ENCODE data around the gene FADS1.

Gene FADS1

DNA sequence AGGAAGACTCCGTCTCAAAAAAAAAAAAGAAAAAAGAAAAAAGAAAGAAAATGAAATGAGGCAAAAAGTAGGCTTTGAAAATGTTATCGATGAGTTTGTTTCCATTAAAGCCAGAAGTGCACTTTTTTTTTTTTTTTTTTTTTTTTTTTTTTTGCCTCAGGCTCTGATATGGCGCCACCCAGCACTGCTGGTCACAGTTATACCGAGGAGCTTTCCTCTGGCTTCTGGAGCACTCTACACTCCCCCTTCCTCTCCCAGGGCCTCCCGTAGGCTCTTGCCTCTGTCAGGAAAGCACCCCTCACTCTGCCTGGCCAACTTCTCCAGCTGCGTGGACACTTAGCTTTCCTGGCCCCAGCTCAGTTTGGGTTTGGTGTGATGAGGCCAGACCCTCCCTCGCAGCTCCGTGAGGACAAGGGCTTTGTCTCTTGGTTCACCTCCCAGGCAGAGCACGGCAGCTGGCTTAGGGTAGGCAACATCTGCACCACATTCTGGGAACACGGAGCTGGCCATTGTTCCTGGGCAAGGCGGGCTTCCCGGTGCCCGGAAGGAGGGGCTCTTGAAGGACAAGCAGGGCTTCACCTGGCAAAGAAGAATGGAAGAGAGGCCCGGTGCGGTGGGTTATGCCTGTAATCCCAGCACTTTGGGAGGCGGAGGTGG, 28.2 kb upstream of the FADS1 start:
- no peak for DNase-seq

DNA sequence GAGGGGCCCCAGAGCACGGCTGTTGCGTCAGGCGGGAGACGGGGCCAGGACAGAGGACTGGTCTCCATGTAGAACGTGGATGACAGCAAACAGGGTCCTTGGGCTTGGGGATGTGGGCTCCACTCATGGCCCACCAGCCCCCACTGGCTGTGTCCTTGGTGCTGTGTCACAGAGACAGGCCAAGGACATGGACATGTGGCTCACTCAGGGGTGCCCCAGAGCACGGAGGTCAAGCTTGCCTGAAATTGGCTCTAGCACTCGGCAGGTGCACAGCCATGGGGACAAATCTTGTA, 25.7 kb upstream of the FADS1 start:
- no peak for DNase-seq

DNA sequence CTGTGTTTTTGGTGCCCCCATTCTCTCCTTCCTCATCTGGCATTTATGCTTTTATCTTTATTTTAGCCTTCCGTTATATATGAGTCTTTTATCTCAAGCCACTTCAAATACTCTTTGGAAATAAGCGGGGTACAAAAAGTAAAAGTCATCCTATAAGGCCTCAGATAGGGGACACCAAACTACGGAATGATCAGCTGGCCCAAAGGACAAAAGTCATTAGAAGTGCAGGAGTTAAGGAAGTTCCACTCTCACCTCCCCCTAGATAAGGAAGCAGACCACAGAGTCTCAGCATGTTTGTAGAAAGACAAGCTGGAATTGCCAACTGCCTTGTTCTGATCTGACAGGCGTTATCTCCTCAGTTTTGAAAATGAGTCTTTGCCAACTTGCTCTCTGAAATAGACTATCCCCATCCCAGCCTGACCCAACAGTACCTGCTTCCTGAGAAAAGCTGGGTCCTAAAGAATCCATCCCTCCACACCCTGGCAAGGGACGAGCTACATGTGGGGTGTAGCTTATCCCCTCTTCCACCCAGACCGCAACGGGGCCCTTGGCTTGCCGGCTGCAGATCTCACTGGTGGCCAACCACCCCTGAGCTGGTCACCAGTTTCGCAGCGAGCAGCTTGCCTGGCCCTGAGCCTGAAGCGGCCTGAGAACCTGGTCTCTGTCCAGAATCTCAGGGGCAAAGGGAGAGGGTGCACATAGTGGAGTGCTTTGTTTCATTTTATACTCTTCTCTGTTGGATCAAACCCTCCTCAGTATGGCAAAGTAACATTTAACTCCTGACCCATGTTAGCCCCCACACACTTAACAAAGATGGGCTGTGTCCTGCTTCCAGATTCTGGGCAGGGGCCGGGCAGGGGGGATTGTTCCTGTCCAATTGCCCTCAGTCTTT, 25.1 kb upstream of the FADS1 start:
- no peak for DNase-seq

DNA sequence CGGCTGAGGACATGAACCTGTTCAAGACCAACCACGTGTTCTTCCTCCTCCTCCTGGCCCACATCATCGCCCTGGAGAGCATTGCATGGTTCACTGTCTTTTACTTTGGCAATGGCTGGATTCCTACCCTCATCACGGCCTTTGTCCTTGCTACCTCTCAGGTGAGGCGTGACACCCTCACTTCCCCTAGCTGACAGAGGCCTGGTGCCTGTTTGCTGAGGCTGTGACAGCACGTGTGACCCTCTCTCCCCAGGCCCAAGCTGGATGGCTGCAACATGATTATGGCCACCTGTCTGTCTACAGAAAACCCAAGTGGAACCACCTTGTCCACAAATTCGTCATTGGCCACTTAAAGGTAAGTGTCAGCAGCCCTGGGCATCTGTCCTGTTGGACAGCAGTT, 23.6 kb upstream of the FADS1 start:
- no peak for DNase-seq

DNA sequence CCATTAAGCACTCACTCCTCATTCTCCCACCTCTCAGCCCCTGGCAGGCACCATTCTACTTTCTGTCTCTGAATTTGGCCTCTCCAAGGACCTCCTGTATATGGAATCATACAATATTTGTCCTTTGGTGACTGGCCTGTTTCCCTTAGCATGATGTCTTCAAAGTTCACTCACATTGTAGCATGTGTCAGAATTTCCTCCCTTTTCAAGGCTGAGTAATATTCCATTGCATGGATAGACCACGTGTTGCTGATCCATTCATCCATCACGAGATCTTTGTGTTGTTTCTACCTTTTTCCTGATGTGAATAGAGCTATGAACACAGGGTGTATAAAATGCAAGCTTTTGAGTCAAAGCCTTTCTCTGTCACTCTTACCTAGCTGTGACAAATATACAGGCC, 22.9 kb upstream of the FADS1 start:
- DNase-seq = no peak

DNA sequence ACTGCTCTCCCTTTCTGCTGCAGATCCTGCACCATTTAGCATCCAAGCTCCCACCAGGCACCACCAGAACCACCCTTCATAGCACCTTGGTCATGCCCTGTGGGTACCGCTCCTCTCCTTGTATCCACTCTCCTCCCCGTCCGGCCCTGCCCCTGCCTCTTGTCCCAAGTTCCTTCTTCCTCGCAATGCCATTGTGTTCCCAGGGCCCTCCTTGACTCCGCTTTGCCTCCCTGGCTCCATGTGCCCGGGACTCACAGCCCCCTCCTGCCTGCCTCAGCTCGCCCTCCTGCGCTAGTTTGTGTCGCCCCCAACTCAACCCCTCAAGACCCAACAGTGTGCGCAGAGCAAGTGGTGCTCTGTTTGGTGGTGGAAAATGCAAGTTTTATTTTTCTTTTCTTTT, 22.1 kb upstream of the FADS1 start:
- DNase-seq = no peak

DNA sequence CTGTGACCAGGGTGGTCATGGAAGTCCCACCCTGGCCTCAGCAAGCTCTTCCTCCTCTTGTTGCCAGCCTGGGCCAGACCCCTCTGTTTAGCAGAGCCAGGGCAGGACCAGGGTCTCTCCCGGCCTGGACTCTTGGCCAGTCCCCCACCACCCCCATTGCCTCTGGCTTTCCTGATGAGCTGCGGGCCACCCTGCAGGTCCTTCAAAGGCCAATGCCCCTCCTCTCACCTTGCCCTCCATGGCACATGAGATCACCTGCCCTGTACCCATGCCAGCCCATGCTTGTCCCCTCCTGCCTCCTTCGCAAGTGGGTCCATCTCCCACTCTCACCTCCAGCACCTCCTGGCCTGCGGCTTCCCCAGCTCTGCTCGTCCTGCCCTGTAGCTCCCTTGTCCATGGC, 21.7 kb upstream of the FADS1 start:
- no peak for DNase-seq

DNA sequence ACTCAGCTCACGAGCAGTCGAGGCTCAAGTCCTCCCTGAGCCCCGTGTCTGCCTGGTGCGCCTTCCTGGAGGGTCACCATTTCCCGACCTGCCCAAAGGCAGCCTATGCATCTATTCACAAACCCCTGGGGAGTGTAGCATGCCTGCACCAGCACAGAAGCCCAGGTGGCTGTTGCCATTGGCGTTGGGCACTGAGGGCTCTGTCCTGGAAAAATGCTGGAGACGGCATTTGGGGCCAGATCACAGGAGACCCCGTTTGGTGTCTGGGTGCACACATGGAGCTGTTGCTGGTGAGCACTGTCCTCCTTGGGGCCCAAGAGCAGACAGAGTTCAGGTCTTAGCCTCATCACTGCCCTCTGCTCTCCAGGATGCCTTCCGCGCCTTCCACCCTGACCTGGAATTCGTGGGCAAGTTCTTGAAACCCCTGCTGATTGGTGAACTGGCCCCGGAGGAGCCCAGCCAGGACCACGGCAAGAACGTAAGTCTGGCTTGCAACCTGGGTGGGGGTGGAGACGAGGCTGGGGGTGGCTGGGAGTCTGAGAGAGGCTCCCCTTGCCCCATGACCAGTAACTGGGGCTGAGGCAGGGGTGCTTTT, 20.7 kb upstream of the FADS1 start:
- no peak for DNase-seq

DNA sequence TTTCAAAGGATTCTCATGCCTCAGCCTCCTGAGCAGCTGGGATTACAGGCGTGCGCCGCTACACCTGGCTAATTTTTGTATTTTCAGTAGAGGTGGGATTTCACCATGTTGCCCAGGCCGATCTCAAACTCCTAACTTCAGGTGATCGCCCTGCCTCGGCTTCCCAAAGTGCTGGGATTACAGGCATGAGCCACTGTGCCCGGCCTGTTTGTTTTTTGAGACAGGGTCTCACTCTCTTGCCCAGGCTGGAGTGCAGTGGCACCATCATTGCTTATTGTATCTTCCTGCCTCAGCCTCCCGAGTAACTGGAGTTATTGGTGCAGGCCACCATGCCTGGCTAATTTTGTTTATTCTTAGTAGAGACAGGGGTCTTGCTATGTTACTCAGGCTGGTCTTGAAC, 19.4 kb upstream of the FADS1 start:
- no peak for DNase-seq

DNA sequence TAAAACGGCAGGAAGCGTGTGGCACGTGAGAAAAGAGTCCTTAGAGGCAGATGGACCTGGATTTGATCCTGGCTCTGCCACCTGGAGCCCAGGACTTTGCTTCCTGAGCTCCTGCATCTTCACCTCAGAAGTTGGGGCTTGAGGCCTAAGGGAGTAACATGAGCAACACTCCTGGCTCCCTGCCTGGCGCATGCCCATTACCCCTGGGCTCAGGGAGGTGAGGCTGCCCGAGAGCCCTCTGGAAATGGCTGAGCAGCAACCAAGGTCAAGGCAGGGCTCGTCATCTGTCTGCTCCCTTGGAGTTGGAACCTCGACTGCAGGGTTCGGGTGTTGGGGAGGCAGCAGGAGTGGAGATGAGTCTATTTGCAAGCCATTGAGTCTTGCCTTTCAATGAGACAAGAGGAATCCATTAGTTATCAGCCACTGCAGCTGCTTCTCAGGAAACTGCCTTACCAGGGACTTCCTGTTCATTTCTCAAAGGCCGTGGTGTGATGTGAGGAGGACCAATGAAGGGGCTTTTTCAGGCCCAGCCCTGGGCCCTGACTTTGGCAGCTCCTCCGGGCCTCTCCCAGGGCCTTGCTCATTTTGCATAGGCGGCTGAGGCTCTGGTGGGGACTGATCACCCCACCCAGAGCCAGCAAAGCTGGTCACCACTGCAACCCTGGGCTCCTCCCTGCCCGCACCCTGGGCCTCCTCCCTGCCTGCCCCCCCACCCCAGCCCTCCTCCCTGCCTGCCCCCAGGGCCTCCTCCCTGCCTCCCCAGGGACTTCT, 17.7 kb upstream of the FADS1 start:
- peak; percentile 75 for DNase-seq

DNA sequence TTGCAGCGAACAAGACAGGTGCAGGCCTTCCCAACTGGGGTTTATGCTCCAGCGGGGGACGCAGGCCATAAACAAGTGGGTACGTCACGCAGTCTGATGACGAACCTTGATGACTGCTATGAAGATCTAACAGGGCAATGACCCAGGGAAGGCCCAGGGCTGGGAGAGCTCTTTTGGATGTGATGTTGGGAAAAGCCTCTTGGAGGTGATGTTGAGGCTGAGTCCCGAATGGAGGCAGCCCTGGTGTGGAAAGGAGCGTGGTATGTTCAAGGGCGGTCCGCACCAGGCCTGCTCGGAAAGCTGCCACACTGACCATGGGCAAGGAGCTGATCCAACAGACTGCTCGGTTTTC, 17.1 kb upstream of the FADS1 start:
- no peak for DNase-seq

DNA sequence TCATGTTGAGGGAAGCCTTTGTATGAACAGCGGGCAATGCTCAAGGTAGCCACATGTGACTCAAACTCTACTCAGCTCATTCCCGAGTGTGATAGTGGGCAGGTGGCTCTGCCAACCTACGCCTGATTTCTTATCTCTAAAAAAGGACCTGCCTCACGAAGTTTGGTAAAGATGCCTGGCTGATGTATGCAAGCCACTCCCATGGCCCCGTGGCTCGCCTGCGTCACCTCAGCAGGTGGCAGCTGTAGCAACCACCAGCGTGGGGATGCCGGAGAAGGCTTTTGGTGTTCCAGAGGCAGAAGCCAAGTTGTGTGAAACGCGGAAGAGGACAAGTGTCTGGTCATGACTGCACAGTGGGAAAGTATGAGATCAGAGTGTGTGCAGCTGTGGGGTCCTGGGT, 16.7 kb upstream of the FADS1 start:
- DNase-seq = no peak

DNA sequence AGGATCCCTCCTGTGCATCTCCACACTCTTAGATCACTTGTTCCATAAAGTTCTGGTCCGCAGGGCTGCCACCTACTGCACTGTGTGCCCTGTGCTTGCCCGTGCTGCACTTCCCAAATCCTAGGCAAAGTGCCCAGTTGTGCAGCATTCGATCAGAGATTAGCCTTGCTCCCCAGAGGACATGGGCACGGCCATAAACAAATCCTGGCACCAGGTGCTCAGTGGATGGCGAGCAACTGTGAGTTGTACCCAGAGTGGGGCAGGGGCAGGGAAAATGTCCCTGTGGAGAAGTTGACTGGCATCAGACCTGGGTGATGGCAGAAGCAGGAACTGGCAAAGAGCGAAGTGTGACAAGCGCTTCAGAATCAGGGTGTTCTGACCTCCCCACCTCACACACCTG, 16.0 kb upstream of the FADS1 start:
- DNase-seq = no peak

DNA sequence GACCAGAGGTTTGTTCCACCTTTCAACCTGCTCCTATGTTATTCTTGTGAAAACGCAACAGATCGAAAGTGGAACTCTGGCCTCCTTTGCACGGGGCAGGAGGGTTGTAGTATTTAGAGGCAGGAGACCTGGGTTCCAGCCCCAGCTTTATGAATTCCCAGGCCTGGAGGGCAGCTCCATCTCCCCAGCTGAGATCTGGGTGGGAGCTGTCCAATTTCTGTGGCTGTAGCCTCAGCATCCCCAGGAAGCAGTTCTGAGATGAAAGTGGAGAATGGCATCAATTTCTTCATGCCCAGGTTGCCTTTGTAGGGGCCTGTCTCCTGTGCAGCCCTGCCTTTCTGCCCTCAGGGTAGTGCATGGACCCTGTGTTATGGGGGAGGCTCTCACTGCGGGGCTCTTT, 15.4 kb upstream of the FADS1 start:
- no peak for DNase-seq

DNA sequence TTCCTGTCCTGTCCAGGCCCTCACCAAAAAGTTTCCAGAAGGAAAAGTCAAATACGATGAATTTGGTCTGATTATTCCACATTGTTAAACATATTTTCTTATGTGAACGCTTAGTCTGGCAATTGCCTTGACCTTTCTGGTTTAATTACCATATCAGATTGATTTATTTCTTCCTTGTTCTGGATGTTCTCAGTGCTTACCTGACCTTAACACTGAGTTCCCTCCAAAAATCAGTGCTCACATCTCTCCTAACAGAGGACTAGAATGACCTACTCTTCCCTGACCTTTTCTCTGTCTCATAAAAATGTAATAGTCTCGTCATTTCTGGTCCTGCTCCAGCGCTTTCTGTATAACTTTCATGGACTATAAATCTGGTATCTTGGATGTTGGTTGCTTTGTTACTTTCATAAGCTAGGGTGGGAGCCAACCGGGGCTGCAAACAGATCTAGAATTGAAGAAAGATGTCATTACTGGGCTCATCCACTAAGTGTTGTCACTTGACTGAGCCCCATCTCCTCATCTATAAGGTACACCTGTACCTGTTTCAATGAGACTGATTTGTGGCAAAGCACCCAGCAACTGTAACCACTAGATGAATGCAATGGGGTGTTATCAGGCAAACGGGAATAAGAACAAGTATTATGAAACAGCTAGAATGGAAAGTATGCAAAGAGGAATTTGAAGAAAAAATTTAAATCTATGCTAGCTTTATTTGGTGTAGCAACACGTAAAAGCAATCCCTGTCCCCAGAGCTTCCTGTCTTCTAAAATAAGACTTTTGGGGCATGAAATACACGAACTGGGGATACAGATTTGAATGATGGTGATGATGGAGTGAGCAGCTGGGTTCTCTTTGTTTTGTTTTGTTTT, 13.7 kb upstream of the FADS1 start:
- no peak for DNase-seq

DNA sequence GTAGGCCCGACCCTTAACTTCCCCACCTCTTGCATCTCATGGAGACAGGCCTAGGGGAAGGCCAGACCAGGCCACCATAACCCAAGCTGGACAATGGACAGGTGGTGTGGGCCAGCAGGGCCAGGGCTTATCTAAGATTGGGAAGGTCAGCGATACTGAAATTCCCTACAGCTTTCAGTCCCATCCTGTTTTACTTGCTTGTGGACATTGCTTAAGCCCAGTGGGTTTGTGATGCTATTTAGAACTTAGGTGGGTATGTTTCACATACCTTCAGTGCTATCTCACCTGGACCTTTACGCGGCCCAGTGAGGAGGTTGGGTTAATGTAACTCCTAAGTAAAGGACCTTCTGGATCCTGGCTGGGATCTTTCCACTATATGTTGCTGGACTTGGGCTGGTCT, 13.0 kb upstream of the FADS1 start:
- DNase-seq = no peak

DNA sequence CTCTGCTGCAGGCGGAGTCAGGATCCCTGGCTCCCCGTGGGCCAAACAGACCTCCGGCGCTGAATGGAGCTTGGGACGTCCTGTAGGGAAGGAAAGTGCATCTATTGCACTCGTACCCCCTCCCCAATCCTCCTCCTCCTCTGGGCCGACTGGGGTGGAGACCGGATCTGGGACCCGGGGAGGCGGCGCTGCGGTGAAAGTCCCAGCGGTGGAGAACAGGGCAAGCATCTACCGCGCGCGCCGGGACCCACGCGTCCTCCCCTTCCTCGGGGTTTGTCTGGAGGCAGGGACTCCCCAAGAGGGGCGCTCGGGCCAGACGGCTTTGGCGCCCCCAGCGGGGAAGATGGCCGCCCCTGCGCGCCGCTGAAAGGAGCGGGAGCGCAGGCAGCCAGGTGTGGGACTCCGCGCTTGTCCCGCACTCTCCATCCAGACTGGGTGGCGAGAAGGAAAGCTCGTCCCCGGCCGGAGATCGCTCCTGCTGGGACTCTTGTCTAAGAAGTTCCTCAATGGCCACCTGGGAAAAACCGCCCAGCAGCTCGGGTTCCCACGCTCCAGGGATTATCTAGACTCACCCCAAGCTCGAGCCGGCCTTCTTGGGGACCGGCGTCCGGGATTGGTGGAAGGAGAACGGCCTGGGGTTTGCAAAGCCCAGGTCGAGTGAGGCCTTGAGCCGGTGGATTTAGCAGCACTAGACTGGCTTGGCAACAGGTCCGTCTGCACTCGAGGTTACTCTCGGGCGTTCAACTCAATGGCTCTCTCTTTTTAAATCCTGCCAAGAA, 12.0 kb upstream of the FADS1 start:
- DNase-seq = peak; percentile 15

DNA sequence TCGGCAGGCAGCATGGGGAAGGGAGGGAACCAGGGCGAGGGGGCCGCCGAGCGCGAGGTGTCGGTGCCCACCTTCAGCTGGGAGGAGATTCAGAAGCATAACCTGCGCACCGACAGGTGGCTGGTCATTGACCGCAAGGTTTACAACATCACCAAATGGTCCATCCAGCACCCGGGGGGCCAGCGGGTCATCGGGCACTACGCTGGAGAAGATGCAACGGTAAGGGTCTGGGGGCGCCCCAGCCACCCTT, 11.5 kb upstream of the FADS1 start:
- no peak for DNase-seq

DNA sequence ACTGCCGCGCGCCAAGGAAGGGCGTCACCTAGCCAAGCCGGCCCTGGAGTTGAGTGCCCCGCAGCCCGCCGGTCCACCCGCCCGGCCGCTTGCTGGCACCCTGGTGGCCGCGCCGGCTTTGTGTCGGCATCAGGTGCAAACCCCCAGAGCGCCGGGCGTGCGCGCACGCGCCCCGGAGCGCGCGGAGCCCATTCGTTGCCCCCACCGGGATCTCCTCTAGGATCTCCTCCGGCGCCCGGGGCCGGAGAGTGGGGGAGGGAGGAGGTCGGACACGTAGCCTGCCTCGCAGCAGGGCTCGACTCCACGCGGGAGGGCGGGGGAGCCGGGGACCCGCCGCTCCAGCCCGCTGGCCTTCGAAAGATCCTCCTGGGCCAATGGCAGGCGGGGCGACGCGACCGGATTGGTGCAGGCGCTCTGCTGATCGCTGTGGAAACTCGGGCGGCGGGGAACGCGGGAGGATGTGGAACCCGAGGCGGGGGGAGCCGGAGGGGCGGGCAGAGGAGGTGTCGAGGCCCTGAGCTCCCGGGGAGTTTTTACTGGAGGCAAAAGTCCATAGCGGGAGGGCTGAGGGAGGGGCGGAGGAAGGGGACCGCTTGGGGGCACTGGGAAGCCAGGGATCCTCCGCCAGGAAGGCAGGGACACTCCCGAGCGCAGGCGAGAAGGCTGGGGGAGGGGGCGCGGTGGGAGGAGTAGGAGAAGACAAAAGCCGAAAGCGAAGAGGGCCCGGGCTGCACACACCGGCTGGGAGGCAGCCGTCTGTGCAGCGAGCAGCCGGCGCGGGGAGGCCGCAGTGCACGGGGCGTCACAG, 11.0 kb upstream of the FADS1 start, which contains the start of gene FADS2:
Gene FADS2 (plus strand): TSS at position 730 of the 808 bp plus-strand sequence. CDS start 91 bp downstream, outside the sequence.
- peak; percentile 77 for DNase-seq

DNA sequence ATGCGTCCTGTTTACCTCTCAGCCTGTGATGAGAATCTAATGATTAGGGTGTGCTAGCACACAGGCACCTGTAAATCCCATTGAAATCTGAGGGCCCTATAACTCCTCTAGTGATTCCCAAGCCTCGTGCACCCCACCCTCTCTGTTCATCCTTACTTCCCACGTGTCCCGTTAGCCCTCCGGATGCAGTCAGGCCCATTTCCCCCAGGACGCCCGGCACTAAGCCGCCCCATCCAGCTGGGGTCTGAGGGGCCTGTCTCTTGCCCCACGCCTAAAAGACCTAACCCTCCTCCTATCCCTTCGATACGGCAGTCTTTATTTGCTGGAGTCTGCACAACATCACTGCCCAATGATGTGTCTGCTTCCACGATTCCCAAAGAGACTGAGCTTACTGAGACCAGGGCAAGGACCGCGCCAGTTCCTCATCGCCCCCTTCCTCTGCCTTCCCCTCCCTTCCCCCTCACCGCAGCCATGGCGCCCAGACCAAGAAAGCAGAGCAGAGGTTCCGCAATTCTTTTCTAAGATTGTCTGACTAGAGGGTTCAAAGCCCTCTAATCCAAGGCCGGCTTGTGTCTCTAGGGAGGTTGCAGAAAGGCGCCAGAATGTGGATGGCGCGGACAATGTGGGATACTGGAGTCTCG, 10.2 kb upstream of the FADS1 start:
- DNase-seq = no peak

DNA sequence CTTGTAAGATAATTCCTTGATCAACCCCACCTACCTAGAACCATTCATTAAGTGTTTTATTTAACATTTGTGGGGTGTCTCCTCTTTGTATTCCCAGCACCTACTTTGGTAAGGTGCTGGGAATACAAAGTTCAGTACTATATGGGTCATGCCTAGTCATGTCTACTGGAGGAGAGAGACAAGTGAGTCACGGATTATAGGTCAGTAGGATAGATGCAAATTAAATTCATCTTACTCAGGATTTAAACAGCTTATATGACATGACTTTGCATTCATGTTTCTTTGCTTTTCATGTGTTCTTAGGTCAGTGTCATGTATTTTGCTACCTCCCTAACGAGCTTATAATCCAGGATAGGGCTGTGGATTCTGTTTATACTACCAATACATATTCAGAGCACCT, 3.4 kb upstream of the FADS1 start:
- DNase-seq = no peak
